Erythroblast (primary cell): ENCODE results near the gene TREM1.

Source experiments
- GATA1 ChIP-seq: IDR thresholded peaks from 2 replicates; pipeline ENCODE4 v1.6.1; 2011; ENCODE audit warnings: low read depth, mild to moderate bottlenecking, control low read depth, low read length, moderate library complexity
- POLR2A ChIP-seq: IDR thresholded peaks from 2 replicates; pipeline ENCODE4 v1.6.1; 2011; ENCODE audit warnings: mild to moderate bottlenecking, low read length

- TF ChIP-seq POLR2A = no peak
- TF ChIP-seq GATA1 = no peak
Observed at GRCh38 chr6:41278699-41279405, 7.6 kb downstream of the TREM1 start.
